NT2/D1 (cell line): ENCODE measurements around the gene SCTR.

Experiments used
- SUZ12 ChIP-seq: IDR thresholded peaks from 2 replicates; pipeline ENCODE4 v1.6.1; 2011; ENCODE audit not compliant: insufficient read length, insufficient read depth; ENCODE audit errors: extremely low read depth
- ZNF274 ChIP-seq: IDR thresholded peaks from 2 replicates; pipeline ENCODE4 v1.6.1; 2011; ENCODE audit warnings: mild to moderate bottlenecking, low read depth, low read length

DNA sequence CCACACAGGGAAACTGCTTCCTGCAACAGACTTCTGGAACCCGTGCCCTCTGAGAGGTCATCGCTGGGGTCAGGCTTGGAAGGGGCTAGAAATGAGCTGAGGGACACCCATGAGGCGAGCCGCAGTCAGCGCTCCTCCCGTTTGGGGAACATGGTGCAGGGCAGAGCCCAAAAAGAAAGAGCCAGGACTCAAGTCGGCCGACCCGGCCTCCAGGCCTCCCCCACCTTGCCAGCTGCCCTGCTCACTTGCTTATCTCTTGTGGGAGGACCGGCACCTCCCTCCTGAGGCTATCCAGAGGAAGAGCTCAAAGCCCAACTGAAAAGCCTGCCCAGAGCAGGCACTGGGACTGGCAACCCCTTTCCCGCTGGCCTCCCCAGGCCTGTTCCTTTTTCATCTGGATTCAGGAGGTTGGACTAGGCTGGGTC lies 43.6 kb downstream of the SCTR start:
- TF ChIP-seq ZNF274: no peak
- no peak for TF ChIP-seq SUZ12
